ENCODE data around the gene JUN. TPM values are rescaled to one million over a fixed set of nuclear protein-coding genes. Genes with fewer than 3 reads are reported as not detected.

JUN gene
- total RNA-seq, 1 experiment from 2014 or later, result 15.9 TPM

DNA sequence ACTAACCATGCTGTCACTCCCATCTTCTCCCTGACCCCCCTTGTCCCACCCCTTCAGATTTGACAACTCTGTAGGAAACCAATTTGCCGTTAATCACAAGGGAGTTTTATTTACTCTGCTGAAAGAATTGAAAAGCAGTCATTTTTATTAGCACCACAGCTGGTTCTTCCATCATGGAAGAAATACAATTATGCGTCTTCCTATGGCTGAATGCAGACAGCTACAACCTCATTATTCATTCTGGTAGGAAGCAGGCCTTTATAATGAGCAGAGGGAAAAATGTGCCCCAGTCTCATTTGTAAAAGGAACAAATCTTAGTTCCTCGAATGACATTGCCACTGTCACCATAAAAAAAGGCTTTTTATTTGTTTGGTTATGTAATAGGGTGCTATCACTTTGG is 35.2 kb downstream of the JUN start (continued):
- no peak for TF ChIP-seq ZBTB21 (CRISPR knock-in tag; IDR thresholded peaks at IDR 0.05; ENCODE audit: borderline replicate concordance)
- TF ChIP-seq, protein P1, sequence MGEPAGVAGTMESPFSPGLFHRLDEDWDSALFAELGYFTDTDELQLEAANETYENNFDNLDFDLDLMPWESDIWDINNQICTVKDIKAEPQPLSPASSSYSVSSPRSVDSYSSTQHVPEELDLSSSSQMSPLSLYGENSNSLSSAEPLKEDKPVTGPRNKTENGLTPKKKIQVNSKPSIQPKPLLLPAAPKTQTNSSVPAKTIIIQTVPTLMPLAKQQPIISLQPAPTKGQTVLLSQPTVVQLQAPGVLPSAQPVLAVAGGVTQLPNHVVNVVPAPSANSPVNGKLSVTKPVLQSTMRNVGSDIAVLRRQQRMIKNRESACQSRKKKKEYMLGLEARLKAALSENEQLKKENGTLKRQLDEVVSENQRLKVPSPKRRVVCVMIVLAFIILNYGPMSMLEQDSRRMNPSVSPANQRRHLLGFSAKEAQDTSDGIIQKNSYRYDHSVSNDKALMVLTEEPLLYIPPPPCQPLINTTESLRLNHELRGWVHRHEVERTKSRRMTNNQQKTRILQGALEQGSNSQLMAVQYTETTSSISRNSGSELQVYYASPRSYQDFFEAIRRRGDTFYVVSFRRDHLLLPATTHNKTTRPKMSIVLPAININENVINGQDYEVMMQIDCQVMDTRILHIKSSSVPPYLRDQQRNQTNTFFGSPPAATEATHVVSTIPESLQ (CRISPR knock-in tag; IDR thresholded peaks at IDR 0.05), result no peak
- TF ChIP-seq, protein P2, sequence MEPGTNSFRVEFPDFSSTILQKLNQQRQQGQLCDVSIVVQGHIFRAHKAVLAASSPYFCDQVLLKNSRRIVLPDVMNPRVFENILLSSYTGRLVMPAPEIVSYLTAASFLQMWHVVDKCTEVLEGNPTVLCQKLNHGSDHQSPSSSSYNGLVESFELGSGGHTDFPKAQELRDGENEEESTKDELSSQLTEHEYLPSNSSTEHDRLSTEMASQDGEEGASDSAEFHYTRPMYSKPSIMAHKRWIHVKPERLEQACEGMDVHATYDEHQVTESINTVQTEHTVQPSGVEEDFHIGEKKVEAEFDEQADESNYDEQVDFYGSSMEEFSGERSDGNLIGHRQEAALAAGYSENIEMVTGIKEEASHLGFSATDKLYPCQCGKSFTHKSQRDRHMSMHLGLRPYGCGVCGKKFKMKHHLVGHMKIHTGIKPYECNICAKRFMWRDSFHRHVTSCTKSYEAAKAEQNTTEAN (CRISPR knock-in tag; IDR thresholded peaks at IDR 0.05), result no peak
- TF ChIP-seq, protein P3, sequence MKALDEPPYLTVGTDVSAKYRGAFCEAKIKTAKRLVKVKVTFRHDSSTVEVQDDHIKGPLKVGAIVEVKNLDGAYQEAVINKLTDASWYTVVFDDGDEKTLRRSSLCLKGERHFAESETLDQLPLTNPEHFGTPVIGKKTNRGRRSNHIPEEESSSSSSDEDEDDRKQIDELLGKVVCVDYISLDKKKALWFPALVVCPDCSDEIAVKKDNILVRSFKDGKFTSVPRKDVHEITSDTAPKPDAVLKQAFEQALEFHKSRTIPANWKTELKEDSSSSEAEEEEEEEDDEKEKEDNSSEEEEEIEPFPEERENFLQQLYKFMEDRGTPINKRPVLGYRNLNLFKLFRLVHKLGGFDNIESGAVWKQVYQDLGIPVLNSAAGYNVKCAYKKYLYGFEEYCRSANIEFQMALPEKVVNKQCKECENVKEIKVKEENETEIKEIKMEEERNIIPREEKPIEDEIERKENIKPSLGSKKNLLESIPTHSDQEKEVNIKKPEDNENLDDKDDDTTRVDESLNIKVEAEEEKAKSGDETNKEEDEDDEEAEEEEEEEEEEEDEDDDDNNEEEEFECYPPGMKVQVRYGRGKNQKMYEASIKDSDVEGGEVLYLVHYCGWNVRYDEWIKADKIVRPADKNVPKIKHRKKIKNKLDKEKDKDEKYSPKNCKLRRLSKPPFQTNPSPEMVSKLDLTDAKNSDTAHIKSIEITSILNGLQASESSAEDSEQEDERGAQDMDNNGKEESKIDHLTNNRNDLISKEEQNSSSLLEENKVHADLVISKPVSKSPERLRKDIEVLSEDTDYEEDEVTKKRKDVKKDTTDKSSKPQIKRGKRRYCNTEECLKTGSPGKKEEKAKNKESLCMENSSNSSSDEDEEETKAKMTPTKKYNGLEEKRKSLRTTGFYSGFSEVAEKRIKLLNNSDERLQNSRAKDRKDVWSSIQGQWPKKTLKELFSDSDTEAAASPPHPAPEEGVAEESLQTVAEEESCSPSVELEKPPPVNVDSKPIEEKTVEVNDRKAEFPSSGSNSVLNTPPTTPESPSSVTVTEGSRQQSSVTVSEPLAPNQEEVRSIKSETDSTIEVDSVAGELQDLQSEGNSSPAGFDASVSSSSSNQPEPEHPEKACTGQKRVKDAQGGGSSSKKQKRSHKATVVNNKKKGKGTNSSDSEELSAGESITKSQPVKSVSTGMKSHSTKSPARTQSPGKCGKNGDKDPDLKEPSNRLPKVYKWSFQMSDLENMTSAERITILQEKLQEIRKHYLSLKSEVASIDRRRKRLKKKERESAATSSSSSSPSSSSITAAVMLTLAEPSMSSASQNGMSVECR (CRISPR knock-in tag; IDR thresholded peaks at IDR 0.05; ENCODE audit: borderline replicate concordance), result no peak
- TF ChIP-seq, protein P4, sequence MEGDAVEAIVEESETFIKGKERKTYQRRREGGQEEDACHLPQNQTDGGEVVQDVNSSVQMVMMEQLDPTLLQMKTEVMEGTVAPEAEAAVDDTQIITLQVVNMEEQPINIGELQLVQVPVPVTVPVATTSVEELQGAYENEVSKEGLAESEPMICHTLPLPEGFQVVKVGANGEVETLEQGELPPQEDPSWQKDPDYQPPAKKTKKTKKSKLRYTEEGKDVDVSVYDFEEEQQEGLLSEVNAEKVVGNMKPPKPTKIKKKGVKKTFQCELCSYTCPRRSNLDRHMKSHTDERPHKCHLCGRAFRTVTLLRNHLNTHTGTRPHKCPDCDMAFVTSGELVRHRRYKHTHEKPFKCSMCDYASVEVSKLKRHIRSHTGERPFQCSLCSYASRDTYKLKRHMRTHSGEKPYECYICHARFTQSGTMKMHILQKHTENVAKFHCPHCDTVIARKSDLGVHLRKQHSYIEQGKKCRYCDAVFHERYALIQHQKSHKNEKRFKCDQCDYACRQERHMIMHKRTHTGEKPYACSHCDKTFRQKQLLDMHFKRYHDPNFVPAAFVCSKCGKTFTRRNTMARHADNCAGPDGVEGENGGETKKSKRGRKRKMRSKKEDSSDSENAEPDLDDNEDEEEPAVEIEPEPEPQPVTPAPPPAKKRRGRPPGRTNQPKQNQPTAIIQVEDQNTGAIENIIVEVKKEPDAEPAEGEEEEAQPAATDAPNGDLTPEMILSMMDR (IDR thresholded peaks at IDR 0.05), result no peak
- TF ChIP-seq GRHL2 (CRISPR knock-in tag; IDR thresholded peaks at IDR 0.05; ENCODE audit: insufficient replicate concordance, severe bottlenecking), result no peak
- no peak for TF ChIP-seq FOXK1 (CRISPR knock-in tag; IDR thresholded peaks at IDR 0.05)
- TF ChIP-seq, protein P5, sequence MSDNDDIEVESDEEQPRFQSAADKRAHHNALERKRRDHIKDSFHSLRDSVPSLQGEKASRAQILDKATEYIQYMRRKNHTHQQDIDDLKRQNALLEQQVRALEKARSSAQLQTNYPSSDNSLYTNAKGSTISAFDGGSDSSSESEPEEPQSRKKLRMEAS (CRISPR knock-in tag; IDR thresholded peaks at IDR 0.05), result no peak
- no peak for TF ChIP-seq RORB (CRISPR knock-in tag; IDR thresholded peaks at IDR 0.05)
- TF ChIP-seq, protein P6, sequence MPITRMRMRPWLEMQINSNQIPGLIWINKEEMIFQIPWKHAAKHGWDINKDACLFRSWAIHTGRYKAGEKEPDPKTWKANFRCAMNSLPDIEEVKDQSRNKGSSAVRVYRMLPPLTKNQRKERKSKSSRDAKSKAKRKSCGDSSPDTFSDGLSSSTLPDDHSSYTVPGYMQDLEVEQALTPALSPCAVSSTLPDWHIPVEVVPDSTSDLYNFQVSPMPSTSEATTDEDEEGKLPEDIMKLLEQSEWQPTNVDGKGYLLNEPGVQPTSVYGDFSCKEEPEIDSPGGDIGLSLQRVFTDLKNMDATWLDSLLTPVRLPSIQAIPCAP (CRISPR knock-in tag; IDR thresholded peaks at IDR 0.05), result no peak
- no peak for TF ChIP-seq ETV6 (CRISPR knock-in tag; IDR thresholded peaks at IDR 0.05)
- no peak for TF ChIP-seq MYBL2 (CRISPR knock-in tag; IDR thresholded peaks at IDR 0.05)

DNA sequence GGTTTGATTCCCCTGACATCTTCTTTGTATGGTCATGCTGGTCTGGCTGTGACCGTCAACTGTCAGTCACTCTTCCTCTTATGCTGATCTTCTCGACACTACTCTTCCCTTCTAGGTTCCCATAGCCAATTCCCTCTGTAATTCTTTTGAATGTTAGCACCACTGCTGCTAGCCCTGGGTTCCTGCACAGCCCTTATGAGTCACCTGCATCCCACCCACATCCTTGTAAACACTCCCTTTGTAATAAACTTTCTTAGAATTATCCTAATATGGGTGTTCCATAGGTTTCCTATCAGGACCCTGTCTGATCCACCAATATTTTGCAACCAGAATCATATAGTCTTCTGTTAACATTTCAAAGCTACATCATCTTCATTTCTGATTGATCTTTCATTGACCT is 37.1 kb downstream of the JUN start:
- POLR2A ChIA-PET, result no interaction called here
- Mint-ChIP-seq H3K27me3 (ENCODE audit: low read depth) (peaks cover 14% of the 10 kb centered on the region), H3K36me3 (no peaks in the 10 kb centered on the region), H3K4me3 (no peak overlapping the region), H3K9me3 (peaks cover 9% of the 10 kb centered on the region), H3K4me1 (peaks cover 12% of the 10 kb centered on the region), H3K27ac (no peak overlapping the region)
- no peak for ATAC-seq
- CTCF ChIA-PET, result no interaction called here
- DNase-seq (ENCODE audit: low spot score), result no peak
- TF ChIP-seq, protein P7, sequence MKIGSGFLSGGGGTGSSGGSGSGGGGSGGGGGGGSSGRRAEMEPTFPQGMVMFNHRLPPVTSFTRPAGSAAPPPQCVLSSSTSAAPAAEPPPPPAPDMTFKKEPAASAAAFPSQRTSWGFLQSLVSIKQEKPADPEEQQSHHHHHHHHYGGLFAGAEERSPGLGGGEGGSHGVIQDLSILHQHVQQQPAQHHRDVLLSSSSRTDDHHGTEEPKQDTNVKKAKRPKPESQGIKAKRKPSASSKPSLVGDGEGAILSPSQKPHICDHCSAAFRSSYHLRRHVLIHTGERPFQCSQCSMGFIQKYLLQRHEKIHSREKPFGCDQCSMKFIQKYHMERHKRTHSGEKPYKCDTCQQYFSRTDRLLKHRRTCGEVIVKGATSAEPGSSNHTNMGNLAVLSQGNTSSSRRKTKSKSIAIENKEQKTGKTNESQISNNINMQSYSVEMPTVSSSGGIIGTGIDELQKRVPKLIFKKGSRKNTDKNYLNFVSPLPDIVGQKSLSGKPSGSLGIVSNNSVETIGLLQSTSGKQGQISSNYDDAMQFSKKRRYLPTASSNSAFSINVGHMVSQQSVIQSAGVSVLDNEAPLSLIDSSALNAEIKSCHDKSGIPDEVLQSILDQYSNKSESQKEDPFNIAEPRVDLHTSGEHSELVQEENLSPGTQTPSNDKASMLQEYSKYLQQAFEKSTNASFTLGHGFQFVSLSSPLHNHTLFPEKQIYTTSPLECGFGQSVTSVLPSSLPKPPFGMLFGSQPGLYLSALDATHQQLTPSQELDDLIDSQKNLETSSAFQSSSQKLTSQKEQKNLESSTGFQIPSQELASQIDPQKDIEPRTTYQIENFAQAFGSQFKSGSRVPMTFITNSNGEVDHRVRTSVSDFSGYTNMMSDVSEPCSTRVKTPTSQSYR (CRISPR knock-in tag; IDR thresholded peaks at IDR 0.05), result no peak
- TF ChIP-seq ELF4 (CRISPR knock-in tag; IDR thresholded peaks at IDR 0.05; ENCODE audit: low read depth), result no peak
- no peak for TF ChIP-seq NFE2L1 (CRISPR knock-in tag; IDR thresholded peaks at IDR 0.05)
- TF ChIP-seq TCF7 (CRISPR knock-in tag; IDR thresholded peaks at IDR 0.05; ENCODE audit: low read depth), result no peak
- TF ChIP-seq, protein P5 (CRISPR knock-in tag; IDR thresholded peaks at IDR 0.05), result no peak
- TF ChIP-seq JAZF1 (CRISPR knock-in tag; IDR thresholded peaks at IDR 0.05), result no peak
- TF ChIP-seq ATF1 (CRISPR knock-in tag; IDR thresholded peaks at IDR 0.05), result no peak
- TF ChIP-seq, protein P8, sequence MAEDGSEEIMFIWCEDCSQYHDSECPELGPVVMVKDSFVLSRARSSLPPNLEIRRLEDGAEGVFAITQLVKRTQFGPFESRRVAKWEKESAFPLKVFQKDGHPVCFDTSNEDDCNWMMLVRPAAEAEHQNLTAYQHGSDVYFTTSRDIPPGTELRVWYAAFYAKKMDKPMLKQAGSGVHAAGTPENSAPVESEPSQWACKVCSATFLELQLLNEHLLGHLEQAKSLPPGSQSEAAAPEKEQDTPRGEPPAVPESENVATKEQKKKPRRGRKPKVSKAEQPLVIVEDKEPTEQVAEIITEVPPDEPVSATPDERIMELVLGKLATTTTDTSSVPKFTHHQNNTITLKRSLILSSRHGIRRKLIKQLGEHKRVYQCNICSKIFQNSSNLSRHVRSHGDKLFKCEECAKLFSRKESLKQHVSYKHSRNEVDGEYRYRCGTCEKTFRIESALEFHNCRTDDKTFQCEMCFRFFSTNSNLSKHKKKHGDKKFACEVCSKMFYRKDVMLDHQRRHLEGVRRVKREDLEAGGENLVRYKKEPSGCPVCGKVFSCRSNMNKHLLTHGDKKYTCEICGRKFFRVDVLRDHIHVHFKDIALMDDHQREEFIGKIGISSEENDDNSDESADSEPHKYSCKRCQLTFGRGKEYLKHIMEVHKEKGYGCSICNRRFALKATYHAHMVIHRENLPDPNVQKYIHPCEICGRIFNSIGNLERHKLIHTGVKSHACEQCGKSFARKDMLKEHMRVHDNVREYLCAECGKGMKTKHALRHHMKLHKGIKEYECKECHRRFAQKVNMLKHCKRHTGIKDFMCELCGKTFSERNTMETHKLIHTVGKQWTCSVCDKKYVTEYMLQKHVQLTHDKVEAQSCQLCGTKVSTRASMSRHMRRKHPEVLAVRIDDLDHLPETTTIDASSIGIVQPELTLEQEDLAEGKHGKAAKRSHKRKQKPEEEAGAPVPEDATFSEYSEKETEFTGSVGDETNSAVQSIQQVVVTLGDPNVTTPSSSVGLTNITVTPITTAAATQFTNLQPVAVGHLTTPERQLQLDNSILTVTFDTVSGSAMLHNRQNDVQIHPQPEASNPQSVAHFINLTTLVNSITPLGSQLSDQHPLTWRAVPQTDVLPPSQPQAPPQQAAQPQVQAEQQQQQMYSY (CRISPR knock-in tag; IDR thresholded peaks at IDR 0.05), result no peak
